SK-N-MC (cell line): ENCODE results near the gene GBE1.

Source experiments
- EZH2 ChIP-seq: fragments of 200-600 bp; sonication (generic); IDR thresholded peaks from one replicate; pipeline ENCODE4 v1.6.1; 2017; ENCODE audit warnings: antibody characterized with exemption
- POLR2AphosphoS5 ChIP-seq: IDR thresholded peaks from 2 replicates; pipeline ENCODE4 v1.6.1; 2012; ENCODE audit warnings: mild to moderate bottlenecking, low read depth, low read length, borderline replicate concordance

DNA sequence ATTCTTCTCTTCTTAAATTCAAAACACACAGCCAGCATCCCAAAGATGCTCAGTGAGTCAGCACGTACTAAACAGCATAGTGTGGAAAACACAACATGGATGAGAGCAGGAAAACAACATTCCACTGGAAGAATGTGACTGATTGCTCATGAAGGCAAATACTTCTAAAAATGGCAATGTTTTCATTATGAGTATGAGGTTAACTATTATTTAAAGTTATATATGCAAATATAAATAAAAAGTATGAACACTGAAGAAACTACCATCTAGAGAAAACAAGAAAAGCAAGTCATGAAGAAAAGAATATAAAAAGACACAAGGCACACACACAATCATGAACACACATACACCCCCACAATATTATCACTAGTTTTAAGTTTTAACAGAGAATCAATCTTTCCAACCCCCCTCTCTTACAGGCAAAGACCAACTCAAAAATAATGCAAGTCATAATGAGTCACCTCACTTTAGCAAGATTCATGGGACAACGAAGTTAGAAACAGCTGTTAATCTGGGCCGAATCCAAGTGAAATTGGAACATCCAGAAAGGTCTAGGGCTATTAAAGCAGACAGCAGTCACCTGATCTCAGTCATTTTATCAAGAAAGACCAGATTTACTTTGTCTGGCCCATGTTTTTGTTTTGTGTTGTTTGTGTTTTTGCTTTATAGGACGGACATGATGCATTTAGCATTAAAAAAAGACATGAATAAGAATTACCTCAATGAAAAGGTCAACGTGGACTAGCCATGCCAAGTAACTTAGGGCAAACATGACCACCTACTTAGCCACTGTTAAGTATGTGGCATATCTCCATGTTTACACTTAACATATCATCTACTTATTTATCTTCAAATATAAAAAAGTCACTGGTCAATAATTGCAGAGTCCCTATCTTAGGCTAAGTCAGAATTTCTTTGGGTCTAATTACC is 18.1 kb downstream of the GBE1 start:
- TF ChIP-seq EZH2 (no peak), POLR2AphosphoS5 (no peak)
